Cerebellar nuclear complex (tissue), 1 donor: ENCODE data around the gene SLC6A12.
A peak's percentile ranks its signal among the peaks of the same experiment; 100 is the strongest.

ENCODE experiments used
- DNase-seq, 2 experiments: peaks; one replicate each; lab custom pipeline; 2025; lab: John Stamatoyannopoulos, UW

The SLC6A12 gene

GRCh38 chr12:234891-235415 lies 21.0 kb upstream of the SLC6A12 start:
- DNase-seq: no peak

- no peak for DNase-seq
Observed at GRCh38 chr12:234019-234418, 20.1 kb upstream of the SLC6A12 start.

- no peak for DNase-seq
Observed at GRCh38 chr12:233615-233968, 19.6 kb upstream of the SLC6A12 start.

- DNase-seq: no peak
Observed at GRCh38 chr12:232731-233614, 19.0 kb upstream of the SLC6A12 start.

GRCh38 chr12:230925-231671 lies 17.1 kb upstream of the SLC6A12 start:
- no peak for DNase-seq

- peak in 1 of 2 experiments; percentile 40 for DNase-seq
Observed at GRCh38 chr12:229441-230191, 15.7 kb upstream of the SLC6A12 start.

- no peak for DNase-seq
Observed at GRCh38 chr12:228846-229200, 14.9 kb upstream of the SLC6A12 start.

- DNase-seq: no peak
Observed at GRCh38 chr12:227923-228845, 14.2 kb upstream of the SLC6A12 start.

GRCh38 chr12:227286-227915 lies 13.4 kb upstream of the SLC6A12 start:
- DNase-seq: no peak

- no peak for DNase-seq
Observed at GRCh38 chr12:226401-226800, 12.4 kb upstream of the SLC6A12 start.

GRCh38 chr12:225012-225411 lies 11.1 kb upstream of the SLC6A12 start:
- DNase-seq: no peak

GRCh38 chr12:224330-224729 lies 10.4 kb upstream of the SLC6A12 start:
- no peak for DNase-seq

GRCh38 chr12:223841-224240 lies 9.9 kb upstream of the SLC6A12 start:
- no peak for DNase-seq

- DNase-seq: no peak
Observed at GRCh38 chr12:221736-222135, 7.8 kb upstream of the SLC6A12 start.

GRCh38 chr12:220946-221550 lies 7.1 kb upstream of the SLC6A12 start:
- DNase-seq: no peak

- no peak for DNase-seq
Observed at GRCh38 chr12:220491-220890, 6.5 kb upstream of the SLC6A12 start.

- no peak for DNase-seq
Observed at GRCh38 chr12:219891-220352, 6.0 kb upstream of the SLC6A12 start.

GRCh38 chr12:218728-219590 lies 5.0 kb upstream of the SLC6A12 start:
- DNase-seq: no peak

- no peak for DNase-seq
Observed at GRCh38 chr12:218221-218620, 4.3 kb upstream of the SLC6A12 start.
